Stimulated activated naive CD8-positive, alpha-beta T cell treated with anti-CD3 and anti-CD28 coated beads, Interleukin-15, Interleukin-2, amounts not matched to agents 100 U/mL and 50 U/mL, for 24 hours (primary cell): ENCODE data around the gene EVL.
"Not testable (repeated sequence)": the region's sequence is repeated elsewhere in the genome, so short reads cannot be mapped to it uniquely, and the experiment has no call there.

Experiments
- ATAC-seq: fragments of 150-1000 bp; cut with Tn5 transposase; one replicate; pipeline ENCODE4 v1.10.0; 2021
- DNase-seq: peaks from one replicate; pipeline ENCODE4 v3.0.0; 2021

The EVL gene

GRCh38 chr14:100172811-100173210 lies 107.6 kb downstream of the EVL start:
- no peak for DNase-seq
- ATAC-seq: no peak

GRCh38 chr14:100173353-100173752 lies 108.1 kb downstream of the EVL start:
- ATAC-seq (no peak), DNase-seq (no peak)

GRCh38 chr14:100176811-100177327 lies 111.6 kb downstream of the EVL start:
- DNase-seq: no peak
- no peak for ATAC-seq

- DNase-seq: no peak
These were observed 113.5 kb downstream of the EVL start for GRCh38 chr14:100178691-100179090.

GRCh38 chr14:100180671-100181070 lies 115.4 kb downstream of the EVL start:
- DNase-seq, ATAC-seq: not testable (repeated sequence)

More at GRCh38 chr14:100178691-100179090, 113.5 kb downstream of the EVL start:
- ATAC-seq: no peak

- not testable (repeated sequence) for ATAC-seq, DNase-seq
These were observed 116.8 kb downstream of the EVL start for GRCh38 chr14:100181876-100182551.

- no peak for ATAC-seq
- no peak for DNase-seq
These were observed 122.1 kb downstream of the EVL start for GRCh38 chr14:100187247-100187833.

GRCh38 chr14:100188392-100189030 lies 123.3 kb downstream of the EVL start:
- no peak for DNase-seq
- ATAC-seq: no peak

- no peak for DNase-seq
These were observed 124.9 kb downstream of the EVL start for GRCh38 chr14:100190126-100190525.

GRCh38 chr14:100191584-100192249 lies 126.5 kb downstream of the EVL start:
- DNase-seq (no peak), ATAC-seq (no peak)

More at GRCh38 chr14:100190126-100190525, 124.9 kb downstream of the EVL start:
- no peak for ATAC-seq

GRCh38 chr14:100192250-100192671 lies 127.0 kb downstream of the EVL start:
- no peak for ATAC-seq
- DNase-seq: peak; percentile 28

- DNase-seq (peak; percentile 100), ATAC-seq (peak; percentile 99)
These were observed 127.6 kb downstream of the EVL start for GRCh38 chr14:100192672-100193416.
